Breast epithelium (tissue), 3 donors: ENCODE results near the gene ASB2.

Experiments
- CTCF ChIP-seq, 3 donors: fragments of 450-650 bp; IDR thresholded peaks; one replicate each; pipeline ENCODE4 v1.5.1; 2016 to 2017; ENCODE audit warnings: antibody characterized with exemption in 3 of 3, mild to moderate bottlenecking in 3 of 3, moderate library complexity in 3 of 3
- POLR2A ChIP-seq: fragments of 450-650 bp; IDR thresholded peaks from one replicate; pipeline ENCODE4 v1.6.1; 2016; ENCODE audit warnings: antibody characterized with exemption, mild to moderate bottlenecking, moderate library complexity

GRCh38 chr14:93940437-93940836, 35.9 kb downstream of the ASB2 start:
- TF ChIP-seq POLR2A (no peak), CTCF (IDR thresholded peaks at IDR 0.05) (no peak)
